ENCODE results near the gene NPTN.
A peak's percentile ranks its signal among the peaks of the same experiment; 100 is the strongest.

Gene NPTN

DNA sequence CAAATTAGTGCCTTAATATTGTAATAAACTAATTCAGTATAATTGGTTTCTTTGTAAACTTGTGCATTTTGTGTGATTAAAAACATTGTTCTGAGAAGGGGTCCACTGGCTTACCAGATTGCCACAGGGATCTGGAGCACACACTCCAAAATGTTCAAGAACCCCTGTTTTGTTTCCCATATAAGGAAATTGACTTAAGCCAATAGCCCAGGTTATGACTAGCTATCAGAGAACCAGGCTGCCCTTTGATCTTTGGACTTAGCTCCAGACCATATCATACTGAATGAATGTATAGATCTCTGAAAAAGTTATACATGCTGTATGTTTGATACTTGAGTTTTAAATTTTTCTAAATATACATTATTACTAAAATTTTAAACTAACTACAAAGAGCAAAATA lies 91.7 kb downstream of the NPTN start:
- no peak for TF ChIP-seq CTCF (IDR thresholded peaks at IDR 0.05; ENCODE audit: insufficient read depth, low read depth, low read length, missing control alignments)
- no peak overlapping the region for H3K4me3 ChIP-seq (ENCODE audit: low read length)
- no peak for DNase-seq (ENCODE audit: low read depth)

DNA sequence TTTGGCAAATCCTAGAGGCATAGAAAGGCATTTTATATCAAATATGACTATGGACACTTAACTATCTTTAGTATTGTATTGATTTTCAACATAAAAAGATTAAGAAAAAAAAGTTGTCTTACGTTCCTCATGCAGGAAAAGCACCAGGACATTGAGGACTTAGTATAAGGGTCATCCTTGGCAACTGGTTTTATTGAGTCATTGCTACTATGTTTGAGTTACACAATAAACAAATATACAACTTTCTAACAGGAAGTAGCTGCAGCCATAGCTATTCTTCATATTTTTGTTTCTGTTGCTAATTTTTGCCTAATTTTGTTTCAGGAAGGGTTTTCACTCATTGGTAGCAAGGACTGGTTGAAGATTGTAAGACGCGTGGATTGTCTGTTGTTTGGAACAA lies 93.0 kb downstream of the NPTN start:
- no peak for TF ChIP-seq CTCF (IDR thresholded peaks at IDR 0.05; ENCODE audit: insufficient read depth, low read depth, low read length, missing control alignments)
- no peak overlapping the region for H3K4me3 ChIP-seq (ENCODE audit: low read length)
- peak; percentile 41 for DNase-seq (ENCODE audit: low read depth)

DNA sequence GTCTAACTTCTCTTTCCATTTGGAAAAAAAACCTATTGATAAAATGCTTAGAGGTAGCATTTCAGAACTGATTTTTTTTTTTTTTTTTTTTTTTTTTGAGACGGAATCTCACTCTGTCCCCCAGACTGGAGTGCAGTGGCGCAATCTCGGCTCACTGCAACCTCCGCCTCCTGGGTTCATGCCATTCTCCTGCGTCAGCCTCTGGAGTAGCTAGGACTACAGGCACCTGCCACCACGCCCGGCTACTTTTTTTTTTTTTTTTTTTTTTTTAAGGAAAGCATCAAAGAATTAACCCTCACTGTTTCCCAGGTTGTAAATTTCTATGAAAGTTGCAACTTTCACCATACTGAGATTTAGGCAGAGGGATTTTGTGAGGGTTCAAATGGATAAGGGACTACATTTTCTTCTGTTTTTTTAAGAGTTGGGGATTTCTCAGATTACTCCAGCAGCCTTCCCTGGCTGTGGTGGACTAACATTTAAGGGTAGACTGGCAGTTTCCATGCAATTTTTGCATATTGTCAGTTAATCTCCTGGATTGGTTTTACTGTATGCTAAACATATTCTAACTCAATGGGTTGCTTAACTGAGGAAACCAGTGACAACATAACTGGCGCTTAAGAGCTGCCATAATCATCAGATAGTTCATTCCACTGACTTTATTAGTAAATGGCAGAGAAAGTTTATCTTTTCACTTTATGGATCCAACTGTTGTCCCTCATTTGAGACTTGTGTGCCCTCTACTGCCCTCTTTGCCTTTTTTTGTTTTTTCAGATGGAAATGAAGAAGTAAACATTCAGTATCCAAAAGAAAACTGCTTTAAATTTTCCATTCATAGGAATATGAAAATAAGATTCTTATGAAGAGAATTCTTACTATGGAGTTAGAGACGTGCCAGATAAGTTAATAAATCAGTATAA lies 93.7 kb downstream of the NPTN start:
- TF ChIP-seq CTCF (IDR thresholded peaks at IDR 0.05; ENCODE audit: insufficient read depth, low read depth, low read length, missing control alignments) = no peak
- no peak overlapping the region for H3K4me3 ChIP-seq (ENCODE audit: low read length)
- DNase-seq (ENCODE audit: low read depth) = peak; percentile 42

DNA sequence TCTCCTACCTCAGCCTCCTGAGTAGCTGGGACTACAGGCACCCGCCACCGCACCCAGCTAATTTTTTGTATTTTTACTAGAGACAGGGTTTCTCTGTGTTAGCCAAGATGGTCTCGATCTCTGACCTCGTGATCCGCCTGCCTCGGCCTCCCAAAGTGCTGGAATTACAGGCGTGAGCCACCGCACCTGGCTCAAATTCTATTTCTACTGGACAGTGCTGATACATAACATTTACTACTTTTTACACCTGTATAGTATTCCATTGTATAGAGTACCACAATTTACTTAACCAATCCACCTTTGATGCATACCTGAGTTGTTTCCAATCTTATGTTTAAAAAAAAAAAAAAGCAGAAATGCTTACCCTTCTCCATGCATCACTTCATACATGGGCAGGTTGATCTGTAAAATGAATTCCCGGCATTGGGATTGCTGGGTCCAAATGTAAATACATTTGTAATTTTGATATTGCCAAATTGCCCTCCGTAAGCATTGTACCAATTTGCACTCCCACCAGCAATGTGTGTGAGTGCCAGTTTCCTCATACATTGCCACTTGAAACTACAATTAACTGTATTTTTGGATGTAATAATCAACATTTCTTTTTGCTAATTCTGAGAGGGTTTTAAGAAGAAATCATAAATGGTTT lies 94.5 kb downstream of the NPTN start:
- no peak overlapping the region for H3K4me3 ChIP-seq (ENCODE audit: low read length)
- no peak for TF ChIP-seq CTCF (IDR thresholded peaks at IDR 0.05; ENCODE audit: insufficient read depth, low read depth, low read length, missing control alignments)
- DNase-seq (ENCODE audit: low read depth) = no peak

- no peak for DNase-seq (ENCODE audit: low read depth)
- TF ChIP-seq CTCF (IDR thresholded peaks at IDR 0.05; ENCODE audit: insufficient read depth, low read depth, low read length, missing control alignments) = no peak
- no peak overlapping the region for H3K4me3 ChIP-seq (ENCODE audit: low read length)
These were observed 95.1 kb downstream of the NPTN start for GRCh38 chr15:73538123-73538522.

DNA sequence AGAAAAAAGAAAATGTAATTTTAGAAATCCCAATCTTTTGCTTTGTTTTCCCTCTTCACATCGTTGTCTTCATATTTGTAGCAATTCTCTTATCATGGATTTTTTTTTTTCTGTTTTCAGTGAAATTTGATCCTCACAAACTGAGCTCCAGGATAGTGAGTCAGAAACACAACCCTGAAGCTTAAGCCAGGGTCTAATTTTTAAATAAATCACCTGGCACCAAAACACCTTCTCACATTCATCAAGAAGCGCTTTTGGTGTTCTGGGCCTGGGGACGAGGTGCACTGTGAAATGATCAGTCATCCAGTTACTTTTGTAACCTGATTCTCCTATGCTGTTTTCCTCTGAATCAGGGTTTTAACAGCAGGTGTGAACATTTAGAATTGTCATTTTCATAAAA lies 102.5 kb downstream of the NPTN start:
- DNase-seq (ENCODE audit: low read depth) = no peak
- no peak overlapping the region for H3K4me3 ChIP-seq (ENCODE audit: low read length)
- no peak for TF ChIP-seq CTCF (IDR thresholded peaks at IDR 0.05; ENCODE audit: insufficient read depth, low read depth, low read length, missing control alignments)

Measured in epithelial cell of esophagus (primary cell).